ENCODE data around the gene NPHP3. TPM values are rescaled to one million over a fixed set of nuclear protein-coding genes. Genes with fewer than 3 reads are reported as not detected.

The NPHP3 gene
- total RNA-seq, 1 experiment from 2014 or later: 26.5 TPM

GRCh38 chr3:132710311-132710710 is 11.9 kb downstream of the NPHP3 start:
- no peaks in the 10 kb centered on the region for H3K9me3 ChIP-seq (ENCODE audit: insufficient read depth, low read depth)
- no peak overlapping the region for H3K4me3 ChIP-seq
- no TSS peak for BruUV-seq (replicated peaks)
- TF ChIP-seq CTCF (conservative IDR thresholded peaks at IDR 0.05) (no peak), EZH2 (IDR thresholded peaks at IDR 0.05; ENCODE audit: low read depth) (no peak)
- no peaks in the 10 kb centered on the region for H3K4me1 ChIP-seq (replicated peaks; ENCODE audit: insufficient read depth)
- H3F3A ChIP-seq (ENCODE audit: insufficient read depth, low read depth): no peaks in the 10 kb centered on the region
- H3K27me3 ChIP-seq (ENCODE audit: insufficient read depth, low read depth): no peaks in the 10 kb centered on the region
- intact Hi-C loops (cut with micrococcal nuclease; ENCODE audit: unreplicated experiment): no loop called here
- no peaks in the 10 kb centered on the region for H3K9me2 ChIP-seq (ENCODE audit: insufficient read depth)
- no peaks in the 10 kb centered on the region for H3K79me2 ChIP-seq (ENCODE audit: low read depth)
- ChIA-PET POLR2A (ENCODE audit: unreplicated experiment) (no interaction called here), CTCF (no interaction called here)
- no peaks in the 10 kb centered on the region for H3K36me3 ChIP-seq (ENCODE audit: low read depth)
- H3K4me2 ChIP-seq: no peak overlapping the region
- H2AFZ ChIP-seq: no peak overlapping the region
- DNase-seq: no peak
- no peaks in the 10 kb centered on the region for H4K20me1 ChIP-seq (ENCODE audit: insufficient read depth)
- no peak overlapping the region for H3K27ac ChIP-seq

- no peaks in the 10 kb centered on the region for H3K79me2 ChIP-seq (ENCODE audit: low read depth)
- BruUV-seq (replicated peaks): no TSS peak
- H3K9me3 ChIP-seq (ENCODE audit: insufficient read depth, low read depth): no peaks in the 10 kb centered on the region
- DNase-seq: no peak
- intact Hi-C loops (cut with micrococcal nuclease; ENCODE audit: unreplicated experiment): no loop called here
- TF ChIP-seq EZH2 (IDR thresholded peaks at IDR 0.05; ENCODE audit: low read depth) (no peak), CTCF (conservative IDR thresholded peaks at IDR 0.05) (no peak)
- POLR2A ChIA-PET (ENCODE audit: unreplicated experiment): no interaction called here
- H4K20me1 ChIP-seq (ENCODE audit: insufficient read depth): no peaks in the 10 kb centered on the region
- no peaks in the 10 kb centered on the region for H3K9me2 ChIP-seq (ENCODE audit: insufficient read depth)
- no peaks in the 10 kb centered on the region for H3K27me3 ChIP-seq (ENCODE audit: insufficient read depth, low read depth)
- no peaks in the 10 kb centered on the region for H3F3A ChIP-seq (ENCODE audit: insufficient read depth, low read depth)
- no peak overlapping the region for H3K4me2 ChIP-seq
- H2AFZ ChIP-seq: no peak overlapping the region
- CTCF ChIA-PET: no interaction called here
- H3K27ac ChIP-seq: no peak overlapping the region
- H3K4me1 ChIP-seq (replicated peaks; ENCODE audit: insufficient read depth): no peaks in the 10 kb centered on the region
- H3K4me3 ChIP-seq: no peak overlapping the region
- H3K36me3 ChIP-seq (ENCODE audit: low read depth): no peaks in the 10 kb centered on the region
Observed at GRCh38 chr3:132709761-132710160, 12.4 kb downstream of the NPHP3 start.

GRCh38 chr3:132703733-132704132 is 18.5 kb downstream of the NPHP3 start:
- Histone ChIP-seq H3F3A (ENCODE audit: insufficient read depth, low read depth) (no peaks in the 10 kb centered on the region), H3K9me3 (ENCODE audit: insufficient read depth, low read depth) (no peaks in the 10 kb centered on the region), H3K4me1 (replicated peaks; ENCODE audit: insufficient read depth) (no peaks in the 10 kb centered on the region), H3K9me2 (ENCODE audit: insufficient read depth) (no peaks in the 10 kb centered on the region), H3K4me3 (no peak overlapping the region), H3K36me3 (ENCODE audit: low read depth) (peaks cover 9% of the 10 kb centered on the region; the same call in 1 of the 2 replicates), H3K27ac (no peak overlapping the region), H4K20me1 (ENCODE audit: insufficient read depth) (no peaks in the 10 kb centered on the region), H3K4me2 (no peak overlapping the region), H3K27me3 (ENCODE audit: insufficient read depth, low read depth) (no peaks in the 10 kb centered on the region), H3K79me2 (ENCODE audit: low read depth) (no peaks in the 10 kb centered on the region), H2AFZ (no peak overlapping the region)
- intact Hi-C loops (cut with micrococcal nuclease; ENCODE audit: unreplicated experiment): no loop called here
- TF ChIP-seq EZH2 (IDR thresholded peaks at IDR 0.05; ENCODE audit: low read depth) (no peak), CTCF (conservative IDR thresholded peaks at IDR 0.05) (no peak)
- no TSS peak for BruUV-seq (replicated peaks)
- ChIA-PET CTCF (no interaction called here), POLR2A (ENCODE audit: unreplicated experiment) (no interaction called here)
- DNase-seq: no peak
